Measurements from ENCODE around the gene MGA. TPM values are rescaled to one million over a fixed set of nuclear protein-coding genes. Genes with fewer than 3 reads are reported as not detected.
A peak's percentile ranks its signal among the peaks of the same experiment; 100 is the strongest.

The MGA gene
- total RNA-seq, 1 donor from 2014 or later, result 32.6 TPM

DNA sequence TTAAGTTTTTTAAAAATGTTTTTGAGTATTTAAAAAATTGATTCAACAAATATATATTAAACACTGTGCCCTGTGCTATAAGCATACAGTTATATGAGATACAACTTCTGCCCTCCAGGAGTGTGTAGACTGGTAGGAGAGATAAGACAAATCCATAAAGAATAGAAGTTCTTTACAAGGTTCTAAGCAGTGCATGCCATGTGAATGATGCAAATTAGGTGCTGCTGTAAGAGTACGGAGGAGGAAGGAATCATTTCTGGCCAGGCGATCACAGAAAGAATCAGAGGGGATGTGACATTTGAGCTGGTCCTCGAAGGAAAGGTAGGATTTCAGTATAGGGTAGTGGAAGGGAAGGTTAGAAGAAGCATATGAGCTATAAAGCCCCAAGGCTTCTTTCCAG lies 128.1 kb downstream of the MGA start:
- Histone ChIP-seq H2AFZ (ENCODE audit: low read depth, low read length) (no peak overlapping the region), H3K4me3 (ENCODE audit: insufficient read depth, low read depth, low read length) (no peak overlapping the region), H3K27ac (ENCODE audit: low read depth, low read length) (no peak overlapping the region), H3K27me3 (ENCODE audit: insufficient read depth, low read length) (no peaks in the 10 kb centered on the region), H3K36me3 (ENCODE audit: insufficient read depth, low read length) (no peaks in the 10 kb centered on the region), H3K79me2 (ENCODE audit: insufficient read depth, low read length) (peaks cover 85% of the 10 kb centered on the region), H3K9me3 (ENCODE audit: insufficient read depth, low read depth, low read length) (no peaks in the 10 kb centered on the region), H3K9ac (ENCODE audit: low read length) (no peak overlapping the region), H3K4me2 (ENCODE audit: low read length) (no peak overlapping the region), H3K4me1 (ENCODE audit: insufficient read depth, low read length) (peaks cover 20% of the 10 kb centered on the region), H4K20me1 (ENCODE audit: insufficient read depth, low read length) (peaks cover 47% of the 10 kb centered on the region)
- Mint-ChIP-seq H3K4me3 (ENCODE audit: unreplicated experiment) (no peak overlapping the region), H3K4me1 (ENCODE audit: low read depth, unreplicated experiment) (peaks cover 42% of the 10 kb centered on the region), H3K36me3 (ENCODE audit: low read depth, unreplicated experiment) (peaks cover 2% of the 10 kb centered on the region), H3K27ac (ENCODE audit: unreplicated experiment) (no peak overlapping the region), H3K9me3 (ENCODE audit: unreplicated experiment) (no peaks in the 10 kb centered on the region), H3K27me3 (ENCODE audit: low read depth, unreplicated experiment) (no peaks in the 10 kb centered on the region)
- DNase-seq (ENCODE audit: low read depth) (no peak), FAIRE-seq (no peak)
- TF ChIP-seq, protein P1, sequence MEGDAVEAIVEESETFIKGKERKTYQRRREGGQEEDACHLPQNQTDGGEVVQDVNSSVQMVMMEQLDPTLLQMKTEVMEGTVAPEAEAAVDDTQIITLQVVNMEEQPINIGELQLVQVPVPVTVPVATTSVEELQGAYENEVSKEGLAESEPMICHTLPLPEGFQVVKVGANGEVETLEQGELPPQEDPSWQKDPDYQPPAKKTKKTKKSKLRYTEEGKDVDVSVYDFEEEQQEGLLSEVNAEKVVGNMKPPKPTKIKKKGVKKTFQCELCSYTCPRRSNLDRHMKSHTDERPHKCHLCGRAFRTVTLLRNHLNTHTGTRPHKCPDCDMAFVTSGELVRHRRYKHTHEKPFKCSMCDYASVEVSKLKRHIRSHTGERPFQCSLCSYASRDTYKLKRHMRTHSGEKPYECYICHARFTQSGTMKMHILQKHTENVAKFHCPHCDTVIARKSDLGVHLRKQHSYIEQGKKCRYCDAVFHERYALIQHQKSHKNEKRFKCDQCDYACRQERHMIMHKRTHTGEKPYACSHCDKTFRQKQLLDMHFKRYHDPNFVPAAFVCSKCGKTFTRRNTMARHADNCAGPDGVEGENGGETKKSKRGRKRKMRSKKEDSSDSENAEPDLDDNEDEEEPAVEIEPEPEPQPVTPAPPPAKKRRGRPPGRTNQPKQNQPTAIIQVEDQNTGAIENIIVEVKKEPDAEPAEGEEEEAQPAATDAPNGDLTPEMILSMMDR (IDR thresholded peaks at IDR 0.05; ENCODE audit: insufficient read depth, low read depth, low read length), result no peak
- no peak for TF ChIP-seq EZH2 (IDR thresholded peaks at IDR 0.05; ENCODE audit: insufficient read depth, low read length)

DNA sequence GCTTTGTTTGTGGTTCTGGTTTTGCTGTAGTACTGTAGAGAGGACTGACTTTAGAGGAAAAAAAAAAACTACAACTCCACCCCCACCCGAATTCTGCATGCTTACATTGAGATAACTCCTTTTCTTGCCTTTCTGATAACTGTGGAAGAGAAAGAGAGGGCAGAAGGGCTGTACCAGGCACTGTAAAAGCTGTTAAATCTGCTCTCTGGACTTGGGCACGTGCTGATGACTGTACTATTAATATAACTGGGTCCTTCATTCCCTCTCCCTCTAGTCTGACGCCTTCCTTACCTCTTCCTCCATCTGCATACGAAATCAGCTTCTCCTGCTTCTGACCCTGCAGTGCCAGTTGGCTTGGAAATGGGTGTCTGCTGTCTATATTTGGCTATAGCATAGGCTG lies 129.0 kb downstream of the MGA start:
- H3K4me2 ChIP-seq (ENCODE audit: low read length), result peak overlapping the region; percentile 5
- Mint-ChIP-seq H3K27me3 (ENCODE audit: low read depth, unreplicated experiment) (no peaks in the 10 kb centered on the region), H3K9me3 (ENCODE audit: unreplicated experiment) (no peaks in the 10 kb centered on the region), H3K4me1 (ENCODE audit: low read depth, unreplicated experiment) (peaks cover 48% of the 10 kb centered on the region), H3K27ac (ENCODE audit: unreplicated experiment) (peak overlapping the region; percentile 66), H3K4me3 (ENCODE audit: unreplicated experiment) (no peak overlapping the region), H3K36me3 (ENCODE audit: low read depth, unreplicated experiment) (no peaks in the 10 kb centered on the region)
- H3K4me3 ChIP-seq (ENCODE audit: insufficient read depth, low read depth, low read length), result no peak overlapping the region
- FAIRE-seq (no peak), DNase-seq (ENCODE audit: low read depth) (no peak)
- H3K27me3 ChIP-seq (ENCODE audit: insufficient read depth, low read length), result no peaks in the 10 kb centered on the region
- H3K9ac ChIP-seq (ENCODE audit: low read length), result no peak overlapping the region
- H3K36me3 ChIP-seq (ENCODE audit: insufficient read depth, low read length), result no peaks in the 10 kb centered on the region
- H3K4me1 ChIP-seq (ENCODE audit: insufficient read depth, low read length), result peaks cover 20% of the 10 kb centered on the region
- H3K27ac ChIP-seq (ENCODE audit: low read depth, low read length), result no peak overlapping the region
- no peaks in the 10 kb centered on the region for H3K9me3 ChIP-seq (ENCODE audit: insufficient read depth, low read depth, low read length)
- no peak overlapping the region for H2AFZ ChIP-seq (ENCODE audit: low read depth, low read length)
- H4K20me1 ChIP-seq (ENCODE audit: insufficient read depth, low read length), result peaks cover 40% of the 10 kb centered on the region
- TF ChIP-seq, protein P1 (IDR thresholded peaks at IDR 0.05; ENCODE audit: insufficient read depth, low read depth, low read length), result no peak
- no peak for TF ChIP-seq EZH2 (IDR thresholded peaks at IDR 0.05; ENCODE audit: insufficient read depth, low read length)
- H3K79me2 ChIP-seq (ENCODE audit: insufficient read depth, low read length), result peaks cover 83% of the 10 kb centered on the region

DNA sequence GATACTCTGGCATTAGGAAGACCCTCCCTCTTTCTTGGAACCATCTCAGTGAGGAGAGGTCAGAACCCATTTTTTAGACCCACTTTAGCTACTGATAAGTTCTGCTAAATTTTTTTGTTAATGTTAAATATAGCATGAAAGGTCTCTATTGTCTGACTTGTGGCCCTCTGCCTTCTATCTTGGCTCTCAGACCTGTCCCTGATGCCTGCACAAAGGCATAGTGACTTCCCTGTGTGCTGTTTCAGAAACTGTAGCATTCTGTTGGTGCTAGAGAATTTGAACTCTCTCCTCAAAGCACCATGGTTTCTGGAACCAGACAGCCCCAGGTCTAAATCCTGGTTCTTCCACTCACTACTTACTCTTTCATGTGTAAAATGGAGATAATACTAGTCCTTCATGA lies 129.5 kb downstream of the MGA start:
- H3K4me3 ChIP-seq (ENCODE audit: insufficient read depth, low read depth, low read length), result no peak overlapping the region
- DNase-seq (ENCODE audit: low read depth) (no peak), FAIRE-seq (no peak)
- H3K9ac ChIP-seq (ENCODE audit: low read length), result no peak overlapping the region
- H3K27me3 Mint-ChIP-seq (ENCODE audit: low read depth, unreplicated experiment), result no peaks in the 10 kb centered on the region
- no peaks in the 10 kb centered on the region for H3K9me3 ChIP-seq (ENCODE audit: insufficient read depth, low read depth, low read length)
- H3K27me3 ChIP-seq (ENCODE audit: insufficient read depth, low read length), result no peaks in the 10 kb centered on the region
- peaks cover 48% of the 10 kb centered on the region for H3K4me1 Mint-ChIP-seq (ENCODE audit: low read depth, unreplicated experiment)
- peak overlapping the region; percentile 66 for H3K27ac Mint-ChIP-seq (ENCODE audit: unreplicated experiment)
- peak overlapping the region; percentile 5 for H3K4me2 ChIP-seq (ENCODE audit: low read length)
- peaks cover 86% of the 10 kb centered on the region for H3K79me2 ChIP-seq (ENCODE audit: insufficient read depth, low read length)
- no peaks in the 10 kb centered on the region for H3K36me3 ChIP-seq (ENCODE audit: insufficient read depth, low read length)
- peaks cover 20% of the 10 kb centered on the region for H3K4me1 ChIP-seq (ENCODE audit: insufficient read depth, low read length)
- no peaks in the 10 kb centered on the region for H3K36me3 Mint-ChIP-seq (ENCODE audit: low read depth, unreplicated experiment)
- H3K4me3 Mint-ChIP-seq (ENCODE audit: unreplicated experiment), result no peak overlapping the region
- peaks cover 43% of the 10 kb centered on the region for H4K20me1 ChIP-seq (ENCODE audit: insufficient read depth, low read length)
- peak overlapping the region; percentile 1 for H3K27ac ChIP-seq (ENCODE audit: low read depth, low read length)
- H2AFZ ChIP-seq (ENCODE audit: low read depth, low read length), result no peak overlapping the region
- TF ChIP-seq EZH2 (IDR thresholded peaks at IDR 0.05; ENCODE audit: insufficient read depth, low read length), result no peak
- no peaks in the 10 kb centered on the region for H3K9me3 Mint-ChIP-seq (ENCODE audit: unreplicated experiment)

All from astrocyte (in vitro differentiated cells and primary cell).